HFFc6 (cell line): ENCODE data around the gene ACTBL2. TPM values are rescaled to one million over a fixed set of nuclear protein-coding genes. Genes with fewer than 3 reads are reported as not detected.

Experiments used
- DNase-seq: peaks from one replicate; pipeline ENCODE4 v3.0.0-alpha.2; 2018
- H3K27ac Mint-ChIP-seq: 2 replicates; pipeline ENCODE4 v1.8.0; 2020; ENCODE audit warnings: mild to moderate bottlenecking, mixed read lengths
- H3K27me3 Mint-ChIP-seq: 2 replicates; pipeline ENCODE4 v1.8.0; 2021; ENCODE audit warnings: mild to moderate bottlenecking, moderate library complexity, mixed read lengths; ENCODE audit not compliant: insufficient read depth
- H3K36me3 Mint-ChIP-seq: 2 replicates; pipeline ENCODE4 v1.8.0; 2021; ENCODE audit warnings: low read depth, mixed read lengths
- H3K4me1 Mint-ChIP-seq: 2 replicates; pipeline ENCODE4 v1.8.0; 2020; ENCODE audit warnings: low read depth, mixed read lengths
- H3K4me3 Mint-ChIP-seq: 2 replicates; pipeline ENCODE4 v1.8.0; 2020; ENCODE audit warnings: mild to moderate bottlenecking, moderate library complexity, mixed read lengths
- H3K9me3 Mint-ChIP-seq: 2 replicates; pipeline ENCODE4 v1.8.0; 2020; ENCODE audit warnings: mild to moderate bottlenecking, mixed read lengths
- CTCF ChIP-seq: fragments of 200-600 bp; sonication (generic); IDR thresholded peaks from 2 replicates; pipeline ENCODE4 v1.5.0; 2021; ENCODE audit warnings: antibody characterized with exemption, mild to moderate bottlenecking
- total RNA-seq, 6 experiments: library from RNA; stranded (reverse); fragmentation: NEBNext Ultra II Directional; extraction: Animal tissue kit (Norgen Biotek cat#: 25700); gene quantifications; 2 replicates in 1 of 6; 3 replicates in 5 of 6; pipeline ENCODE4 v1.2.3, GENCODE V29; 2021

ACTBL2 gene
- total RNA-seq, 6 experiments from 2014 or later = not detected

- Mint-ChIP-seq H3K4me1 (no peaks in the 10 kb centered on the region), H3K9me3 (peaks cover 7% of the 10 kb centered on the region; the same call in 1 of the 2 replicates), H3K4me3 (no peak overlapping the region), H3K36me3 (no peaks in the 10 kb centered on the region), H3K27ac (no peak overlapping the region), H3K27me3 (peaks cover 11% of the 10 kb centered on the region)
- TF ChIP-seq CTCF = no peak
- DNase-seq = no peak
Observed at GRCh38 chr5:57517250-57517649, 34.6 kb upstream of the ACTBL2 start.

GRCh38 chr5:57513785-57514184, 31.2 kb upstream of the ACTBL2 start:
- H3K4me1 Mint-ChIP-seq = no peaks in the 10 kb centered on the region
- no peaks in the 10 kb centered on the region for H3K36me3 Mint-ChIP-seq
- DNase-seq = no peak
- no peak for TF ChIP-seq CTCF
- no peak overlapping the region for H3K27ac Mint-ChIP-seq
- H3K27me3 Mint-ChIP-seq = peaks cover 16% of the 10 kb centered on the region
- H3K4me3 Mint-ChIP-seq = no peak overlapping the region
- H3K9me3 Mint-ChIP-seq = no peaks in the 10 kb centered on the region

GRCh38 chr5:57511321-57511720, 28.7 kb upstream of the ACTBL2 start:
- no peak for TF ChIP-seq CTCF
- Mint-ChIP-seq H3K4me3 (no peak overlapping the region), H3K4me1 (no peaks in the 10 kb centered on the region), H3K36me3 (no peaks in the 10 kb centered on the region), H3K9me3 (no peaks in the 10 kb centered on the region), H3K27me3 (peaks cover 12% of the 10 kb centered on the region), H3K27ac (no peak overlapping the region)
- no peak for DNase-seq

GRCh38 chr5:57509501-57510260, 27.1 kb upstream of the ACTBL2 start:
- H3K27ac Mint-ChIP-seq = no peak overlapping the region
- H3K4me1 Mint-ChIP-seq = peaks cover 6% of the 10 kb centered on the region; the same call in 1 of the 2 replicates
- no peak overlapping the region for H3K4me3 Mint-ChIP-seq
- no peak for TF ChIP-seq CTCF
- DNase-seq = no peak
- H3K36me3 Mint-ChIP-seq = no peaks in the 10 kb centered on the region
- peaks cover 10% of the 10 kb centered on the region for H3K27me3 Mint-ChIP-seq
- no peaks in the 10 kb centered on the region for H3K9me3 Mint-ChIP-seq

- TF ChIP-seq CTCF = no peak
- DNase-seq = no peak
- H3K4me1 Mint-ChIP-seq = peaks cover 6% of the 10 kb centered on the region; the same call in 1 of the 2 replicates
- H3K27me3 Mint-ChIP-seq = peaks cover 10% of the 10 kb centered on the region
- H3K9me3 Mint-ChIP-seq = no peaks in the 10 kb centered on the region
- no peaks in the 10 kb centered on the region for H3K36me3 Mint-ChIP-seq
- H3K4me3 Mint-ChIP-seq = no peak overlapping the region
- H3K27ac Mint-ChIP-seq = no peak overlapping the region
Observed at GRCh38 chr5:57508211-57508610, 25.6 kb upstream of the ACTBL2 start.
